ENCODE measurements around the gene VPREB3.

VPREB3 gene

DNA sequence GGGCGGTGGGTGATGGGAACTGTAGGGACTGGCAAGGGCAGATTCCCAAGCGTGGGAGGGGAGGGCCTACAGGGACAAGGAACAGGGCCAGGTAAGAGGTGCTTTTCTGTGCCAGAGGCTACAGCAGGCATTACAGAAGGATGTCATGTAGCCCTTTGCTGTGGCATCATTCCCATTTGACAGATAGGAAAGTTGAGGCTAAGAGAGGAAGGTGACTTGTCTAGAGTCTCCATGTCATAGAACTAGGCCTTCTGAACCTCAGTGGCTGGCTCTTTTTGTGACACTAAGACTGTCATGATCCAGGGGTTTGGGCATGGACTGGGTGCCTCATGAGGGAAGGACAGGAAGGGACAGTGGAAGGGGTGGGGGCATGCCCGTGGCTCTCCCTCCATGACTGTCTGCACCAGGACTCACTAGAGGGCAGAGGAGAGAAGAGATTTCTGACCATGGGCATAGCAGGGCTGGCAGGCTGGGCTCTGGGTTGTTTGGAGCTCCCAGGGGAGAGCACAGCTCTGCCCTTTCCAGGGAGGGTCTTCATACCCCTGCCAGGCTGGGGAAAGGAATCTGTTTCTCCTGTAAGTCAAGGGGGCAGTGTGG is 21.7 kb upstream of the VPREB3 start:
- no peak overlapping the region for H3K27ac ChIP-seq
- TF ChIP-seq, protein P1, sequence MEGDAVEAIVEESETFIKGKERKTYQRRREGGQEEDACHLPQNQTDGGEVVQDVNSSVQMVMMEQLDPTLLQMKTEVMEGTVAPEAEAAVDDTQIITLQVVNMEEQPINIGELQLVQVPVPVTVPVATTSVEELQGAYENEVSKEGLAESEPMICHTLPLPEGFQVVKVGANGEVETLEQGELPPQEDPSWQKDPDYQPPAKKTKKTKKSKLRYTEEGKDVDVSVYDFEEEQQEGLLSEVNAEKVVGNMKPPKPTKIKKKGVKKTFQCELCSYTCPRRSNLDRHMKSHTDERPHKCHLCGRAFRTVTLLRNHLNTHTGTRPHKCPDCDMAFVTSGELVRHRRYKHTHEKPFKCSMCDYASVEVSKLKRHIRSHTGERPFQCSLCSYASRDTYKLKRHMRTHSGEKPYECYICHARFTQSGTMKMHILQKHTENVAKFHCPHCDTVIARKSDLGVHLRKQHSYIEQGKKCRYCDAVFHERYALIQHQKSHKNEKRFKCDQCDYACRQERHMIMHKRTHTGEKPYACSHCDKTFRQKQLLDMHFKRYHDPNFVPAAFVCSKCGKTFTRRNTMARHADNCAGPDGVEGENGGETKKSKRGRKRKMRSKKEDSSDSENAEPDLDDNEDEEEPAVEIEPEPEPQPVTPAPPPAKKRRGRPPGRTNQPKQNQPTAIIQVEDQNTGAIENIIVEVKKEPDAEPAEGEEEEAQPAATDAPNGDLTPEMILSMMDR (conservative IDR thresholded peaks at IDR 0.05): no peak

DNA sequence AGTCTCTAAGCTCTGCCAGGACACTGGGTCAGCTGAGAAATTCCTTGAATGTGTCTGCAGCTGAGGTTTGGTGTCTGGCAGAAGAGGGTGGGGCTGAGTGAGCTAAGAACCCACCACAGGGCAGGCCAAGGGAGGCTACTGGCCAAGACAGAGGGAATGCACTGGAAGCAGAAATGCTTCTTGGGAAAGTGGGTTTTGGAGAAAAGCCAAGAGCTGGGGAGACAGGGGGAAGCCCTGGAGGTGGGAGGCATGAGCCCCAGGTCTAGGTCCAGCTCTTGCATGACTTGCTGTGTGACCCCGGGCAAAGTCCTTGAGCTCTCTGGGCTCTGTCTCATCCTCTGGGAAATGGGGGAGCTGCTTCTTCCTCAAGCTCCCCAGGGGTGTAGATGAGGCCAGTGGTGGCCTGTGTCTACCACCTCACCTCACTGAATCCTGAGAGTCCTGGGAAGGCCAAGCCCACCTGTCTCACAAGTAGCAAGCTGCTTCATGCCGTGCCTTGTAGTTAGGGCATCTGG is 20.8 kb upstream of the VPREB3 start:
- TF ChIP-seq, protein P1 (conservative IDR thresholded peaks at IDR 0.05): no peak
- H3K27ac ChIP-seq: no peak overlapping the region

DNA sequence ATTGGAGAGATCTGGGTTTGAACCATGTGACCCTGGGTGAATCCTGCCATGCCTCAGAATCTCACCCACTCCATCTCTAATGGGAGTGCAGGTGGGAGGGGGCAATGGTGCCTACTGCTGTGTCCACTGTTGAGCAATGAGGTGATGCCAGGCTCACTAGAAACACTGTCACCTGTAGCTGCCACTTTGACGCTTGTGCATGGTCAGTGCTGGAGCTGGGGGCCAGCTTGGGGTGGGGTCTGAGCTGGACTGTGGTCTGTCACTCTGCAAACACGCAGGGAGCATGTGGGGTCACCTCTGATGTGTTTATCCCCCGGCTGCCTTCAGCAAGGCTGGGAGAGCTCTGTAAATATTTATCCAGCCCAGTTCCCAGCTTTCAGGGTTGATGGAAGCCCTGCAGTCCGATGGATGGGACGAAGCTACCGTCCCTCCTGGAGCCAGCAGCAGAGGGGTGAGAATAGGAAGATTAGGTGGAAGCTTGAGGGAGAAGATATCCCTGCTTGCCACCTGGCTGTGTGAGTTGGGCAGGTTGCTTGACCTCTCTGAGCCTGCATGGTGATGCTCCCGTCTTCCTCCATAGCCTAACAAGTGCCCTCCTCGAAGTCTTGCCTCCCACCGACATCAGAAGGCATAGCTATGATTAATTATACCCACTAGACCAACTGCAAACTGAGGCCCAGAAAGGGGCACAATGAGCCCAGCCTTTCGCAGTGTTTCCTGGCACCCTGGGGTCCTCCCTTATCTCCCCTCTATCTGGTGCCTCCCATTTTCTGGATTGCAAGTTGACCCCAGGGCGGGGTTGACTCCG is 20.1 kb upstream of the VPREB3 start:
- TF ChIP-seq, protein P1 (conservative IDR thresholded peaks at IDR 0.05): no peak
- no peak overlapping the region for H3K27ac ChIP-seq

DNA sequence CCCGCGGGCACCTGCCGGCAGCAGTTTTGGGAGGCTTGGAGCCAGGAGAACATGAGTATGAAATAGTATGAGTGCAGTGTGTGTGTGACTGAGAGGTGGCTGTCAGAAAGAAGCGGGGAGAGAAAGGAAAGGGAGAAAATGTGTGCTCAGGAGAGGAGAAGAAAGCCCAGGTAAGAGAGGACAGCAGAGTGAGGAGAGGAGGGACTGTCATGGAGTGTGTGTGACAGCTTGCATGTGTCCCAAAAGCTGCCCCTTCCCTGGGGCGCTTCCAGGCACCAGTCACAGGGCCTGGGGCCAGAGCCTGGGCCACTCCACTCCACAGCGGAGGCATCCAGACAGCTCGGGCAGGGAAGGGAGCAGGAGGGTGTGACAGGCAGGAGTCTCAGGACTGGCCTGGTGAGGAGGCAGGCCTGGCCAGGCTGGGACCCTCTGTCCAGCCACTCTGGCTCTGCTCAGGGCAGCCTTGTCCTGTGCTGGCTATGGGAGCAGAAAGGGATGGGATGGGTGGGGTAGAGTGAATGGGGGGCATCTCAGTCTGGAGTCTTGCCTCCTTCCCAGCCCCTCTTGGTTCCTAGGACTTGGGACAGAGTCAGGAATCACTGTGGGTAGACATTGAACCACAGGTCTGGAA is 19.4 kb upstream of the VPREB3 start:
- TF ChIP-seq, protein P1 (conservative IDR thresholded peaks at IDR 0.05): no peak
- H3K27ac ChIP-seq: peak overlapping the region; percentile 61; the same call in 1 of the 2 replicates

DNA sequence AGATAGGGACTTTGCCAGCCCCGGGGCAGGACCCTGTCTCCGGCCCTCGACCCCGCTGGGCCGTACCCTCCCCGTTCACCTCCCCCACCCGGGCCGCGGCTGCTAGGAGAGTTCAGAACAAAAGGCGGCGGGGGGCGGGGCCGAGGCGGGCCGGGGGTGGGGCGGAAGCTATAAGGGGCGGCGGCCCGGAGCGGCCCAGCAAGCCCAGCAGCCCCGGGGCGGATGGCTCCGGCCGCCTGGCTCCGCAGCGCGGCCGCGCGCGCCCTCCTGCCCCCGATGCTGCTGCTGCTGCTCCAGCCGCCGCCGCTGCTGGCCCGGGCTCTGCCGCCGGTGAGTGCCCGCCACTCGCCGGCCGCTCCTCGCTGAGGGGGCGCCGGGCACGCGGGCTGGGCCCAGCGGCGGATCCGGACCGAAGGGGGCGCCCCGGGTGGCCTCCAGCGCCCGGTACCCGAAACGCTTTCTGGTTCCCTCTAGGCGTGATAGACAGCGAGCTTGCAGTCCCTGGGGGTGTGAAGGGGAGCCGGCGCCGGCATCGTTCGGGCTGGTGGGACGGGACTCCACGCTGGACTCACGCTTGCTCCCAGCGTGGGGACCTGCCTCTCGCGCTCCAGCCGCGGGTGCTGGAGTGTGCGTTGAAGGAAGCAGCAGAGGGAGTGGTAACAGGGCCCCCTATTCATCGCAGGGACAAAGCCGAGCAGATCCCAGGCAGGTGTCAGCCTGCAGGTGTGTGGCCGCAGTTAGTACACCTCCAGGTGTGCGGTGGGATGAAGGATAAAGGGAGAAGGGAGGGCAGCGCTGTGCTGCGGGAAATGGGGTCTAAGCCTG is 18.6 kb upstream of the VPREB3 start, which contains the start of gene MMP11:
Gene MMP11 (plus strand): TSS at position 201 of the 825 bp plus-strand sequence. CDS start 22 bp downstream, at position 223.
- TF ChIP-seq, protein P1 (conservative IDR thresholded peaks at IDR 0.05): no peak; the same call in 1 of the 2 replicates
- H3K27ac ChIP-seq: peak within 1 kb of the TSS; percentile 61; the same call in 1 of the 2 replicates

DNA sequence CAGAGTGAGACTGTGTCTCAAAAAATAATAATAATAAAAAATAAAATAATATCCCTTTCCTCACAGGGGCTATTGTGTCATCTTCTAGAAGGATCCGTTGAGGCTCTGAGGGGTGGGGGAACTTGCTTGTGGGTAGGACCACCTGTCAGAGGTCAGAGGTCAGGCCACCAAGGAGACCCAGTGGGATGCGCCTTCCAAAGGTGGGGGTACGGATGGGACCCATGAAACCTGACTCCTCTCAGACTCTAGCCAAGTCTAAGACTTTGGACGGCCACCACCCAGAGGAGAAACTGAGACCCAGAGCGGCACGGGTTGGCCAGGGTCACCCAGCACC is 18.1 kb upstream of the VPREB3 start:
- H3K27ac ChIP-seq: peak overlapping the region; percentile 61; the same call in 1 of the 2 replicates
- TF ChIP-seq, protein P1 (conservative IDR thresholded peaks at IDR 0.05): no peak

All from VCaP (cell line).